ENCODE results near the gene SAT1. TPM values are rescaled to one million over a fixed set of nuclear protein-coding genes. Genes with fewer than 3 reads are reported as not detected.

Gene SAT1
- total RNA-seq, 1 donor from 2014 or later = 58.3 TPM

DNA sequence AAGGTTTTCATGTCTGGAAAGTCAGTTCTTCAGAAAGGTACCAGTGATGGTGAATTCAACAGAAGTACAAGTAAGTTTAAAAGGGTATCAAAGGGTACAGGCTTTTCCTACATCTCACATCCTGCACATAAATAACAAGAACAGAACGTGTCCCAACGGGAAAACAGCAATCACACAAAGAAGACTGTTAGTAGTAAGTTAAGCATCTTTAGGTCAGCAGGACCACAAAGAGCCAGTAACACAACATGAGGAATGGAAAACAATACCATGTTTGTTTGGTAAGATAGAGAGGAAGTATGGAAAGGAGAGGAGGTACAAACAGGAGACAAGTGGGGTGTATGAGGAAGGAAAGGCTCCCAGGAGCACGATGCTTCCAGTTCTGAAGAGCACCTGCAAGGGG, 43.2 kb downstream of the SAT1 start:
- no peak overlapping the region for H3K4me3 Mint-ChIP-seq
- H3K4me1 Mint-ChIP-seq = no peaks in the 10 kb centered on the region
- no peaks in the 10 kb centered on the region for H3K9me3 Mint-ChIP-seq
- H3K27ac Mint-ChIP-seq = no peak overlapping the region
- no peaks in the 10 kb centered on the region for H3K27me3 Mint-ChIP-seq
- intact Hi-C loops (cut with micrococcal nuclease) = no loop called here
- no peaks in the 10 kb centered on the region for H3K36me3 Mint-ChIP-seq (ENCODE audit: low read depth)
- DNase-seq = no peak

- no peak for DNase-seq
- no peak overlapping the region for H3K27ac Mint-ChIP-seq
- H3K27me3 Mint-ChIP-seq = no peaks in the 10 kb centered on the region
- H3K4me3 Mint-ChIP-seq = no peak overlapping the region
- intact Hi-C loops (cut with micrococcal nuclease) = no loop called here
- no peaks in the 10 kb centered on the region for H3K36me3 Mint-ChIP-seq (ENCODE audit: low read depth)
- no peaks in the 10 kb centered on the region for H3K9me3 Mint-ChIP-seq
- no peaks in the 10 kb centered on the region for H3K4me1 Mint-ChIP-seq
These were observed 43.7 kb downstream of the SAT1 start for GRCh38 chrX:23826653-23827052.

DNA sequence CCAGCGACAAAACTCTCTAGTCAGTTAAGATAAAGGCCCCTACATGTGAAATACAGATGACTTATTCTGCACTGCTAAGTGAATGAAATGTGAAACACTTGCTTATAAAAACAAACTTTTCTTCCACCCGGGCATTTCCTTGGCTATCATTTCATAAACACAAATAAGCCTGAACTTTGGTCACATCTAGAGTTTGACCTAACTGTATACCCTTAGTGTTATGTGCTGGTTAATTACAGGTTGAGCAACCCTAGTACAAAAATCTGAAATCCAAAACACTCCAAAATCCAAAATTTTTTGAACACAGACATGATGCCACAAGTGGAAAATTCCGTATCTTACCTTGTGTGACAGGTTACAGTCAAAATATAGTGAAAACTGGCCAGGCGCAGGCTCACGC, 45.9 kb downstream of the SAT1 start:
- no peak overlapping the region for H3K27ac Mint-ChIP-seq
- intact Hi-C loops (cut with micrococcal nuclease) = no loop called here
- no peak overlapping the region for H3K4me3 Mint-ChIP-seq
- H3K4me1 Mint-ChIP-seq = no peaks in the 10 kb centered on the region
- no peaks in the 10 kb centered on the region for H3K9me3 Mint-ChIP-seq
- no peaks in the 10 kb centered on the region for H3K27me3 Mint-ChIP-seq
- DNase-seq = no peak
- H3K36me3 Mint-ChIP-seq (ENCODE audit: low read depth) = no peaks in the 10 kb centered on the region

- intact Hi-C loops (cut with micrococcal nuclease) = loop anchor here (2.0 kb wide), 1 partner anchor 68 kb away; no protein-coding TSS in a partner anchor
- H3K4me1 Mint-ChIP-seq = no peaks in the 10 kb centered on the region
- no peak overlapping the region for H3K4me3 Mint-ChIP-seq
- DNase-seq = no peak
- H3K27me3 Mint-ChIP-seq = no peaks in the 10 kb centered on the region
- H3K9me3 Mint-ChIP-seq = no peaks in the 10 kb centered on the region
- no peak overlapping the region for H3K27ac Mint-ChIP-seq
- no peaks in the 10 kb centered on the region for H3K36me3 Mint-ChIP-seq (ENCODE audit: low read depth)
These were observed 49.7 kb downstream of the SAT1 start for GRCh38 chrX:23832721-23833120.

Other genes starting within 250 kb of the SAT1 start
- 76.4 and 80.3 TPM in 2 replicates for gene PRDX4, start 115.7 kb upstream of the SAT1 start, total RNA-seq
- gene ACOT9, start 39.9 kb upstream of the SAT1 start, total RNA-seq = 53.3 and 54.6 TPM in 2 replicates
- gene APOO, start 124.8 kb downstream of the SAT1 start, total RNA-seq = 27.1 and 33.7 TPM in 2 replicates
- gene CXorf58, start 124.8 kb downstream of the SAT1 start, total RNA-seq = not detected in 2 replicates
- 9.8 and 10.2 TPM in 2 replicates for gene KLHL15, start 244.0 kb downstream of the SAT1 start, total RNA-seq

Measured in activated CD4-positive, alpha-beta T cell treated with anti-CD3 and anti-CD28 coated beads, Interleukin-2, amount 10 ng/mL, durations not matched to agents 24 days and 14 days (primary cell).